ENCODE measurements around the gene SORCS2. TPM values are rescaled to one million over a fixed set of nuclear protein-coding genes. Genes with fewer than 3 reads are reported as not detected.
A peak's percentile ranks its signal among the peaks of the same experiment; 100 is the strongest.

SORCS2 gene
- total and polyA plus RNA-seq, 4 donors, result 2.2 to 7.7 (median 2.5) TPM

DNA sequence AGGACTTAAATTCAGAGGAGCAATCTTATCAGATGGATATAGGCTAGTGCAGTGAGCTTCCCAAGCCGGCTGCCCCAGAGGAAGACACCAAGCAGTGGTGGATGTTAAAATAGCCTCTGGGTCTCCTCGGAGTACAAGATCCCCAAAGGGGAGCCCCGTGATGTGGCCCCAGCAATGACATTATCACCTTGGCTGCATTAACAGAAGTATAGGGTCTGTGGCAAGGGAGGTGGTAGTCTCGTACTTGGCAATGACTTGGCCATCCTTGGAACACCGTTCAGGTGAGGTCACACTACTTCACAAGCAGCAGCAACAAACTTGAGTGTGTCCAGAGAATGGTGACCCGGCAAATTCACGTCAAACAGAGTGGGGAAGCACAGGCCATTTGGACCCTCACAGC, 174.6 kb downstream of the SORCS2 start:
- peaks cover 0 to 40% (median 8%) of the 10 kb centered on the region in 5 donors for H3K4me1 ChIP-seq (ENCODE audit: control insufficient read depth in 5 of 5, insufficient read depth in 5 of 5, low read length in 5 of 5)
- 57 to 70% methylated on average over 7 of the region's 7 CpGs for WGBS, 2 donors
- no peak overlapping the region for H3K4me3 ChIP-seq
- DNase-seq (no peak), ATAC-seq (ENCODE audit: insufficient read depth, low FRiP score) (no peak)
- H3K36me3 ChIP-seq (ENCODE audit: control insufficient read depth in 4 of 4, insufficient read depth in 4 of 4, low read length in 4 of 4), result no peaks in the 10 kb centered on the region
- H3K27me3 ChIP-seq (ENCODE audit: control insufficient read depth in 3 of 3, insufficient read depth in 3 of 3, low read length in 2 of 3), result no peaks in the 10 kb centered on the region
- no peaks in the 10 kb centered on the region for H3K9me3 ChIP-seq (ENCODE audit: control insufficient read depth in 4 of 4, insufficient read depth in 3 of 4, low read length in 3 of 4)
- no peak overlapping the region for H3K27ac ChIP-seq (ENCODE audit: low read depth in 1 of 2, low read length in 1 of 2)
- no peak overlapping the region for H3K9ac ChIP-seq (ENCODE audit: insufficient read depth in 1 of 2, low read length in 2 of 2)
- TF ChIP-seq, protein P1, sequence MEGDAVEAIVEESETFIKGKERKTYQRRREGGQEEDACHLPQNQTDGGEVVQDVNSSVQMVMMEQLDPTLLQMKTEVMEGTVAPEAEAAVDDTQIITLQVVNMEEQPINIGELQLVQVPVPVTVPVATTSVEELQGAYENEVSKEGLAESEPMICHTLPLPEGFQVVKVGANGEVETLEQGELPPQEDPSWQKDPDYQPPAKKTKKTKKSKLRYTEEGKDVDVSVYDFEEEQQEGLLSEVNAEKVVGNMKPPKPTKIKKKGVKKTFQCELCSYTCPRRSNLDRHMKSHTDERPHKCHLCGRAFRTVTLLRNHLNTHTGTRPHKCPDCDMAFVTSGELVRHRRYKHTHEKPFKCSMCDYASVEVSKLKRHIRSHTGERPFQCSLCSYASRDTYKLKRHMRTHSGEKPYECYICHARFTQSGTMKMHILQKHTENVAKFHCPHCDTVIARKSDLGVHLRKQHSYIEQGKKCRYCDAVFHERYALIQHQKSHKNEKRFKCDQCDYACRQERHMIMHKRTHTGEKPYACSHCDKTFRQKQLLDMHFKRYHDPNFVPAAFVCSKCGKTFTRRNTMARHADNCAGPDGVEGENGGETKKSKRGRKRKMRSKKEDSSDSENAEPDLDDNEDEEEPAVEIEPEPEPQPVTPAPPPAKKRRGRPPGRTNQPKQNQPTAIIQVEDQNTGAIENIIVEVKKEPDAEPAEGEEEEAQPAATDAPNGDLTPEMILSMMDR (IDR thresholded peaks at IDR 0.05; ENCODE audit: control extremely low read depth, extremely low read depth), result no peak

DNA sequence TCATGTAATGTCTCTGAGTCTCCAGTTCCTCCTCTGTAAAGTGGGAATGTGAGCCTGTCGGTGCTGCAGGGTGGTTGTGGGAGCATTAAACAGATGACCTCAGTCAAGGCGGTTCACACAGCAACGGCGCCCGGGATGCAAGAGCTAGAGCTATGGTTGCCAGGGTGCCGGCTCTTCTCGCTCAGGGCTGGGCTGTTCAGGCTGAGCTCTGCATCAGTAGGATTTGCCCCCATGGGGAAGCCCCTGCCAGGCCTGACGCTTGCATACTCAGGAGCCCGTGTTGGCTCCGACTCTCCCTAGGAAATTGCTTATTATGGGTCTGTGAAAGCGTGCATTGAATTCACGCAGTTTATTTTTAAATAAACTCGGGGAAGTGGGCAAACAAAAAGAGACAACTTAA, 175.1 kb downstream of the SORCS2 start:
- no peaks in the 10 kb centered on the region for H3K27me3 ChIP-seq (ENCODE audit: control insufficient read depth in 3 of 3, insufficient read depth in 3 of 3, low read length in 2 of 3)

DNA sequence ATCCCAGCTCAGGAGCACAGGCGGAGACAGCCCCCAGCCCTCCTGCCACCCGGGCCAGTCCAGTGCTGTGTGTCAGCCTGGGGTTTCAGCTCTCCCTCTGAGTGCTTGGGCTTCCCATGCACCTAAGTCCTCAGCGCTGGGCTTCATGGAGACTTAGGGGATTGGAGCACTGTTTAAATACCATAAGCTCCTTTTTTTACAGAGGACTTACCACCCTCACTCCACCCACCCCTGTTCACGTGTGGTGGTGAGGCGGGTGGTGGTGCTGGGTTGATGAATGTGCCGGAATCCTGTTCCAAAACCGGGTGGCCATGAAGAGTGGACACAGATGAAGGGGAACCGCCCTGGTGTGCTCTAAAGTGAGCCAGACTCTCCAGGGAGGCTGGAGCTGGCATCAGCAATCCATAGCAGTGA, 175.5 kb downstream of the SORCS2 start:
- no peaks in the 10 kb centered on the region for H3K36me3 ChIP-seq (ENCODE audit: control insufficient read depth in 4 of 4, insufficient read depth in 4 of 4, low read length in 4 of 4)
- DNase-seq (no peak), ATAC-seq (ENCODE audit: insufficient read depth, low FRiP score) (no peak)
- no peaks in the 10 kb centered on the region for H3K9me3 ChIP-seq (ENCODE audit: control insufficient read depth in 4 of 4, insufficient read depth in 3 of 4, low read length in 3 of 4)
- WGBS, 2 donors, result 55 to 74% methylated on average over 8 of the region's 8 CpGs
- H3K4me1 ChIP-seq (ENCODE audit: control insufficient read depth in 5 of 5, insufficient read depth in 5 of 5, low read length in 5 of 5), result peaks cover 0 to 35% (median 3%) of the 10 kb centered on the region in 5 donors
- no peak overlapping the region for H3K4me3 ChIP-seq
- TF ChIP-seq, protein P1 (IDR thresholded peaks at IDR 0.05; ENCODE audit: control extremely low read depth, extremely low read depth), result no peak
- H3K27me3 ChIP-seq (ENCODE audit: control insufficient read depth in 3 of 3, insufficient read depth in 3 of 3, low read length in 2 of 3), result no peaks in the 10 kb centered on the region
- no peak overlapping the region for H3K27ac ChIP-seq (ENCODE audit: low read depth in 1 of 2, low read length in 1 of 2)
- H3K9ac ChIP-seq (ENCODE audit: insufficient read depth in 1 of 2, low read length in 2 of 2), result no peak overlapping the region

More for the DNA sequence above, 175.1 kb downstream of the SORCS2 start:
- TF ChIP-seq, protein P1 (IDR thresholded peaks at IDR 0.05; ENCODE audit: control extremely low read depth, extremely low read depth), result no peak
- H3K9ac ChIP-seq (ENCODE audit: insufficient read depth in 1 of 2, low read length in 2 of 2), result no peak overlapping the region
- peaks cover 0 to 36% (median 7%) of the 10 kb centered on the region in 5 donors for H3K4me1 ChIP-seq (ENCODE audit: control insufficient read depth in 5 of 5, insufficient read depth in 5 of 5, low read length in 5 of 5)
- no peak overlapping the region for H3K4me3 ChIP-seq
- no peaks in the 10 kb centered on the region for H3K36me3 ChIP-seq (ENCODE audit: control insufficient read depth in 4 of 4, insufficient read depth in 4 of 4, low read length in 4 of 4)
- no peaks in the 10 kb centered on the region for H3K9me3 ChIP-seq (ENCODE audit: control insufficient read depth in 4 of 4, insufficient read depth in 3 of 4, low read length in 3 of 4)
- DNase-seq (peak in 2 of 3 donors; percentile 38 to 55), ATAC-seq (ENCODE audit: insufficient read depth, low FRiP score) (no peak)
- WGBS, 2 donors, result 49 to 63% methylated on average over 13 of the region's 13 CpGs
- no peak overlapping the region for H3K27ac ChIP-seq (ENCODE audit: low read depth in 1 of 2, low read length in 1 of 2)

DNA sequence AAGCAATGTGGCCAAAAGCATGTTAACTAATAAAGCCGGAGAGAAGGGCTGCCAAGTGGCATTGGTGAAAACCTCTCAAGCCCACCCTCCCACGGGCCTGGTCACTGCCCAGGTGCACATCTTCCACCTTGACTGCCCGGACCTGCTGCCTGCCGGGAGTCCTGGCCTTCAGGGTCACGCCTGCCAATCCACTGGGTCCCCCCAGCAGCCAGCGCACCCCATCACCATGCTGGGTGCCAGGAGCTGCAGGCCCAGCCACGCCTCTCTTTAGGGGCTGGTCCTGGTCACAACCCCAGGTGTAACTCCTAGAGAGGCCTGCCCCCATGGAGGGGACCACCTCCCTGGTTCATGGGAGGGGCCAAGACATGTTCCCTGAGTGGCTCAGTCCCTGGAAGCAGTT, 176.0 kb downstream of the SORCS2 start:
- ATAC-seq (ENCODE audit: insufficient read depth, low FRiP score) (no peak), DNase-seq (no peak)
- Histone ChIP-seq H3K9ac (ENCODE audit: insufficient read depth in 1 of 2, low read length in 2 of 2) (no peak overlapping the region), H3K4me1 (ENCODE audit: control insufficient read depth in 5 of 5, insufficient read depth in 5 of 5, low read length in 5 of 5) (peaks cover 0 to 35% (median 2%) of the 10 kb centered on the region in 5 donors), H3K4me3 (no peak overlapping the region), H3K27ac (ENCODE audit: low read depth in 1 of 2, low read length in 1 of 2) (no peak overlapping the region), H3K27me3 (ENCODE audit: control insufficient read depth in 3 of 3, insufficient read depth in 3 of 3, low read length in 2 of 3) (no peaks in the 10 kb centered on the region), H3K36me3 (ENCODE audit: control insufficient read depth in 4 of 4, insufficient read depth in 4 of 4, low read length in 4 of 4) (no peaks in the 10 kb centered on the region), H3K9me3 (ENCODE audit: control insufficient read depth in 4 of 4, insufficient read depth in 3 of 4, low read length in 3 of 4) (no peaks in the 10 kb centered on the region)
- WGBS, 2 donors, result 83% methylated on average over 7 of the region's 7 CpGs
- TF ChIP-seq, protein P1 (IDR thresholded peaks at IDR 0.05; ENCODE audit: control extremely low read depth, extremely low read depth), result no peak
